ENCODE measurements around the gene FBXO34. TPM values are rescaled to one million over a fixed set of nuclear protein-coding genes. Genes with fewer than 3 reads are reported as not detected.

Gene FBXO34
- total RNA-seq, 1 donor from 2014 or later = 27.0 TPM

GRCh38 chr14:55272922-55273321 lies 1.7 kb downstream of the FBXO34 start:
- no peak for DNase-seq (ENCODE audit: low spot score)

GRCh38 chr14:55274146-55274545 lies 2.9 kb downstream of the FBXO34 start:
- no peak for DNase-seq (ENCODE audit: low spot score)

- no peak for DNase-seq (ENCODE audit: low spot score)
Measured at GRCh38 chr14:55274751-55275150, 3.5 kb downstream of the FBXO34 start.

GRCh38 chr14:55276736-55277135 lies 5.5 kb downstream of the FBXO34 start:
- DNase-seq (ENCODE audit: low spot score) = no peak

GRCh38 chr14:55277972-55278740 lies 6.9 kb downstream of the FBXO34 start:
- DNase-seq (ENCODE audit: low spot score) = no peak

GRCh38 chr14:55279384-55279783 lies 8.2 kb downstream of the FBXO34 start:
- no peak for DNase-seq (ENCODE audit: low spot score)

GRCh38 chr14:55281316-55281839 lies 10.2 kb downstream of the FBXO34 start:
- DNase-seq (ENCODE audit: low spot score) = no peak

GRCh38 chr14:55285048-55285652 lies 13.9 kb downstream of the FBXO34 start:
- DNase-seq (ENCODE audit: low spot score) = no peak

- no peak for DNase-seq (ENCODE audit: low spot score)
Measured at GRCh38 chr14:55288439-55288838, 17.2 kb downstream of the FBXO34 start.

- no peak for DNase-seq (ENCODE audit: low spot score)
Measured at GRCh38 chr14:55291480-55292081, 20.4 kb downstream of the FBXO34 start.

- DNase-seq (ENCODE audit: low spot score) = no peak
Measured at GRCh38 chr14:55294603-55295002, 23.4 kb downstream of the FBXO34 start.

- DNase-seq (ENCODE audit: low spot score) = peak; percentile 49
Measured at GRCh38 chr14:55297611-55298499, 26.6 kb downstream of the FBXO34 start.

- no peak for DNase-seq (ENCODE audit: low spot score)
Measured at GRCh38 chr14:55298500-55298822, 27.2 kb downstream of the FBXO34 start.

- no peak for DNase-seq (ENCODE audit: low spot score)
Measured at GRCh38 chr14:55301437-55302121, 30.4 kb downstream of the FBXO34 start.

- DNase-seq (ENCODE audit: low spot score) = no peak
Measured at GRCh38 chr14:55302367-55303124, 31.3 kb downstream of the FBXO34 start.

GRCh38 chr14:55303125-55303499 lies 31.9 kb downstream of the FBXO34 start:
- DNase-seq (ENCODE audit: low spot score) = no peak

- no peak for DNase-seq (ENCODE audit: low spot score)
Measured at GRCh38 chr14:55303691-55304145, 32.5 kb downstream of the FBXO34 start.

GRCh38 chr14:55306938-55307589 lies 35.8 kb downstream of the FBXO34 start:
- DNase-seq (ENCODE audit: low spot score) = no peak

GRCh38 chr14:55309154-55309553 lies 37.9 kb downstream of the FBXO34 start:
- DNase-seq (ENCODE audit: low spot score) = no peak

GRCh38 chr14:55309761-55310365 lies 38.6 kb downstream of the FBXO34 start:
- no peak for DNase-seq (ENCODE audit: low spot score)

All from mucosa of gallbladder (tissue), 1 donor.